HepG2 (cell line): ENCODE data around the gene MLST8. TPM values are rescaled to one million over a fixed set of nuclear protein-coding genes. Genes with fewer than 3 reads are reported as not detected.

Source experiments
- ASH2L ChIP-seq: fragments of 300-600, 200-600 bp; sonication (generic); IDR thresholded peaks from 2 replicates; pipeline ENCODE4 v1.7.0; 2017; ENCODE audit warnings: low read depth, mild to moderate bottlenecking, moderate library complexity, mixed read lengths, low read length; ENCODE audit not compliant: insufficient read length
- CBFB ChIP-seq: sonication (generic); formaldehyde crosslinking; IDR thresholded peaks from 2 replicates; pipeline ENCODE4 v1.4.0; 2020; ENCODE audit warnings: missing genetic modification reagents
- FOXM1 ChIP-seq: sonication (generic); formaldehyde crosslinking; IDR thresholded peaks from 2 replicates; pipeline ENCODE4 v1.5.0; 2020; ENCODE audit warnings: missing genetic modification reagents
- KLF15 ChIP-seq: sonication (generic); formaldehyde crosslinking; IDR thresholded peaks from 2 replicates; pipeline ENCODE4 v1.8.1; 2023; ENCODE audit warnings: borderline replicate concordance, mild to moderate bottlenecking, inconsistent platforms, missing genetic modification reagents, mixed read lengths
- RNF219 ChIP-seq: sonication (generic); formaldehyde crosslinking; IDR thresholded peaks from 2 replicates; pipeline ENCODE4 v1.5.0; 2020; ENCODE audit warnings: mild to moderate bottlenecking, missing genetic modification reagents
- SNAPC2 ChIP-seq: sonication (generic); formaldehyde crosslinking; IDR thresholded peaks from 2 replicates; pipeline ENCODE4 v1.8.1; 2022; ENCODE audit warnings: mild to moderate bottlenecking, missing genetic modification reagents
- THAP9 ChIP-seq: sonication (generic); formaldehyde crosslinking; IDR thresholded peaks from 2 replicates; pipeline ENCODE4; 2020; ENCODE audit warnings: missing genetic modification reagents, mild to moderate bottlenecking, borderline replicate concordance
- ZFP36 ChIP-seq: fragments of 150-350 bp; IDR thresholded peaks from 2 replicates; pipeline ENCODE4 v1.6.1; 2018; ENCODE audit warnings: borderline replicate concordance, low read length, low read depth; ENCODE audit not compliant: partially characterized antibody
- ZFP36L2 ChIP-seq: sonication (generic); formaldehyde crosslinking; IDR thresholded peaks from 2 replicates; pipeline ENCODE4 v1.4.0; 2020; ENCODE audit warnings: missing genetic modification reagents
- ZNF616 ChIP-seq: sonication (generic); formaldehyde crosslinking; IDR thresholded peaks from 2 replicates; pipeline ENCODE4 v1.5.0; 2020; ENCODE audit warnings: low read depth, mild to moderate bottlenecking, missing genetic modification reagents
- ZNF747 ChIP-seq: sonication (generic); formaldehyde crosslinking; IDR thresholded peaks from 2 replicates; pipeline ENCODE4 v1.8.1; 2023; ENCODE audit warnings: missing genetic modification reagents, mild to moderate bottlenecking, borderline replicate concordance
- polyA plus RNA-seq, 8 experiments: library from polyadenylated mRNA; depleted of rRNA in 3 of 8; stranded (reverse) in 7 of 8; unstranded in 1 of 8; fragments of >200 nt; fragmentation: Illumina TruSeq in 4 of 8; extraction: Trizol in 4 of 8; gene quantifications; 2 replicates each; pipeline versions ENCODE4 v1.2.1 to v1.2.3, GENCODE V29; 2011 to 2016; ENCODE audit warnings: low read depth in 4 of 8, missing spikeins in 1 of 8, mixed read lengths in 1 of 8; ENCODE audit not compliant: insufficient read depth in 1 of 8
- total RNA-seq, 5 experiments: library from RNA; depleted of rRNA; stranded (reverse); fragments of >200 nt; fragmentation: Illumina TruSeq; extraction: Trizol; gene quantifications; 2 replicates each; pipeline ENCODE4 v1.2.3, GENCODE V29; 2016; ENCODE audit warnings: low read depth in 1 of 5
- TF ChIP-seq, protein P1 (sequence below): sonication (generic); formaldehyde crosslinking; IDR thresholded peaks from 2 replicates; pipeline ENCODE4 v1.4.0; 2020; ENCODE audit warnings: missing genetic modification reagents, borderline replicate concordance
- TF ChIP-seq, protein P2 (sequence below): sonication (generic); formaldehyde crosslinking; IDR thresholded peaks from 2 replicates; pipeline ENCODE4 v1.8.0; 2022; ENCODE audit warnings: mild to moderate bottlenecking, missing genetic modification reagents; ENCODE audit not compliant: insufficient replicate concordance
- TF ChIP-seq, protein P3 (sequence below): sonication (generic); formaldehyde crosslinking; IDR thresholded peaks from 2 replicates; pipeline ENCODE4 v1.8.0; 2022; ENCODE audit warnings: mild to moderate bottlenecking, missing genetic modification reagents, borderline replicate concordance

MLST8 gene
- total and polyA plus RNA-seq, 2 of the 13 experiments (the other 11 are each of a cell fraction or from before 2014, with no cell fraction given): 30.8 to 72.7 TPM

DNA sequence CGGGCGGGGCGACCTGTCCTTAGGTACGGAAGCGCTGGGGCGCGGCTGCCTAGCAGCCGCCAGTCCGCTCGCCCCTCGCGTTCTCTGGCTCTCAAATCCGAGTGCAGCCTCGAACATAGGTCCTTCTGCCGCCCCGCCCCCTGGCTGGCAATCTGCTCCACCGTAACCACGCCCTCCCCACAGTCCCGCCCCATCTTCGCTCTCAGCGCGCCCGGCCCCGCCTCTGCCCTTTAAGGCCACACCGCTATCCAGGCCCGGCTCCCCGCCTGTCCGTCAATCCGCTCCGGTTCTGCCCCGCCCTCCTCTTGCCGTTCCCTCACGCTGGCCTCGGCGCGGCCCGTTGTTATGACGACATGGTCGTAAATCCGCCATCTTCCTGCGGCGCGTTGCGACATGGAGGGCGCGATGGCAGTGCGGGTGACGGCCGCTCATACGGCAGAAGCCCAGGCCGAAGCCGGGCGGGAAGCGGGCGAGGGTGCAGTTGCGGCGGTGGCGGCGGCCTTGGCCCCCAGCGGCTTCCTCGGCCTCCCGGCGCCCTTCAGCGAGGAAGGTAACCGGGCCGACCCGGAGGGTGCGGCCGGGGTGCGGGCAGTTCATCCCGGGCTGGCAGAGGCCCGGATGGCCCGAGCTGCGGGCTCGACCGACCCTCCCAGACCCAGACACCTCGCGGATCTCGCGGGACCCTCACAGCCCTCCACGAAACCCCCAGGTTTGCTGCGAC is 18.1 kb downstream of the MLST8 start, which contains the start of gene E4F1 (continued):
- TF ChIP-seq KLF15 (0 out of 2 replicates have a peak, but pooled peaks have one; percentile 13), FOXM1 (CRISPR knock-in tag) (no peak), ZFP36L2 (CRISPR knock-in tag) (no peak), RNF219 (CRISPR knock-in tag) (no peak), ZNF616 (CRISPR knock-in tag) (peak; percentile 37; the same call in 1 of the 2 replicates), ZFP36 (no peak), CBFB (CRISPR knock-in tag) (no peak; the same call in none of the 2 replicates), ASH2L (peak; percentile 80), ZNF747 (CRISPR knock-in tag) (peak; percentile 83; the same call in 1 of the 2 replicates), SNAPC2 (no peak), THAP9 (peak; percentile 44; the same call in 1 of the 2 replicates)
- TF ChIP-seq, protein P1, sequence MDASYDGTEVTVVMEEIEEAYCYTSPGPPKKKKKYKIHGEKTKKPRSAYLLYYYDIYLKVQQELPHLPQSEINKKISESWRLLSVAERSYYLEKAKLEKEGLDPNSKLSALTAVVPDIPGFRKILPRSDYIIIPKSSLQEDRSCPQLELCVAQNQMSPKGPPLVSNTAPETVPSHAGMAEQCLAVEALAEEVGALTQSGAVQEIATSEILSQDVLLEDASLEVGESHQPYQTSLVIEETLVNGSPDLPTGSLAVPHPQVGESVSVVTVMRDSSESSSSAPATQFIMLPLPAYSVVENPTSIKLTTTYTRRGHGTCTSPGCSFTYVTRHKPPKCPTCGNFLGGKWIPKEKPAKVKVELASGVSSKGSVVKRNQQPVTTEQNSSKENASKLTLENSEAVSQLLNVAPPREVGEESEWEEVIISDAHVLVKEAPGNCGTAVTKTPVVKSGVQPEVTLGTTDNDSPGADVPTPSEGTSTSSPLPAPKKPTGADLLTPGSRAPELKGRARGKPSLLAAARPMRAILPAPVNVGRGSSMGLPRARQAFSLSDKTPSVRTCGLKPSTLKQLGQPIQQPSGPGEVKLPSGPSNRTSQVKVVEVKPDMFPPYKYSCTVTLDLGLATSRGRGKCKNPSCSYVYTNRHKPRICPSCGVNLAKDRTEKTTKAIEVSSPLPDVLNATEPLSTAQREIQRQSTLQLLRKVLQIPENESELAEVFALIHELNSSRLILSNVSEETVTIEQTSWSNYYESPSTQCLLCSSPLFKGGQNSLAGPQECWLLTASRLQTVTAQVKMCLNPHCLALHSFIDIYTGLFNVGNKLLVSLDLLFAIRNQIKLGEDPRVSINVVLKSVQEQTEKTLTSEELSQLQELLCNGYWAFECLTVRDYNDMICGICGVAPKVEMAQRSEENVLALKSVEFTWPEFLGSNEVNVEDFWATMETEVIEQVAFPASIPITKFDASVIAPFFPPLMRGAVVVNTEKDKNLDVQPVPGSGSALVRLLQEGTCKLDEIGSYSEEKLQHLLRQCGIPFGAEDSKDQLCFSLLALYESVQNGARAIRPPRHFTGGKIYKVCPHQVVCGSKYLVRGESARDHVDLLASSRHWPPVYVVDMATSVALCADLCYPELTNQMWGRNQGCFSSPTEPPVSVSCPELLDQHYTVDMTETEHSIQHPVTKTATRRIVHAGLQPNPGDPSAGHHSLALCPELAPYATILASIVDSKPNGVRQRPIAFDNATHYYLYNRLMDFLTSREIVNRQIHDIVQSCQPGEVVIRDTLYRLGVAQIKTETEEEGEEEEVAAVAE (CRISPR knock-in tag): no peak; the same call in 1 of the 2 replicates
- TF ChIP-seq, protein P2, sequence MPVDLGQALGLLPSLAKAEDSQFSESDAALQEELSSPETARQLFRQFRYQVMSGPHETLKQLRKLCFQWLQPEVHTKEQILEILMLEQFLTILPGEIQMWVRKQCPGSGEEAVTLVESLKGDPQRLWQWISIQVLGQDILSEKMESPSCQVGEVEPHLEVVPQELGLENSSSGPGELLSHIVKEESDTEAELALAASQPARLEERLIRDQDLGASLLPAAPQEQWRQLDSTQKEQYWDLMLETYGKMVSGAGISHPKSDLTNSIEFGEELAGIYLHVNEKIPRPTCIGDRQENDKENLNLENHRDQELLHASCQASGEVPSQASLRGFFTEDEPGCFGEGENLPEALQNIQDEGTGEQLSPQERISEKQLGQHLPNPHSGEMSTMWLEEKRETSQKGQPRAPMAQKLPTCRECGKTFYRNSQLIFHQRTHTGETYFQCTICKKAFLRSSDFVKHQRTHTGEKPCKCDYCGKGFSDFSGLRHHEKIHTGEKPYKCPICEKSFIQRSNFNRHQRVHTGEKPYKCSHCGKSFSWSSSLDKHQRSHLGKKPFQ (CRISPR knock-in tag): peak; percentile 58
- TF ChIP-seq, protein P3, sequence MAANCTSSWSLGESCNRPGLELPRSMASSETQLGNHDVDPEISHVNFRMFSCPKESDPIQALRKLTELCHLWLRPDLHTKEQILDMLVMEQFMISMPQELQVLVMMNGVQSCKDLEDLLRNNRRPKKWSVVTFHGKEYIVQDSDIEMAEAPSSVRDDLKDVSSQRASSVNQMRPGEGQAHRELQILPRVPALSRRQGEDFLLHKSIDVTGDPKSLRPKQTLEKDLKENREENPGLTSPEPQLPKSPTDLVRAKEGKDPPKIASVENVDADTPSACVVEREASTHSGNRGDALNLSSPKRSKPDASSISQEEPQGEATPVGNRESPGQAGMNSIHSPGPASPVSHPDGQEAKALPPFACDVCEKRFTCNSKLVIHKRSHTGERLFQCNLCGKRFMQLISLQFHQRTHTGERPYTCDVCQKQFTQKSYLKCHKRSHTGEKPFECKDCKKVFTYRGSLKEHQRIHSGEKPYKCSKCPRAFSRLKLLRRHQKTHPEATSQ (CRISPR knock-in tag): no peak
